ENCODE data around the gene ACBD6.

ACBD6 gene

GRCh38 chr1:180376800-180377199 is 125.6 kb downstream of the ACBD6 start:
- no peak for DNase-seq (ENCODE audit: extremely low read depth in 1 of 2, low read depth in 1 of 2)

- no peak for DNase-seq (ENCODE audit: extremely low read depth in 1 of 2, low read depth in 1 of 2)
These were observed 126.1 kb downstream of the ACBD6 start for GRCh38 chr1:180376253-180376652.

GRCh38 chr1:180372728-180373127 is 129.6 kb downstream of the ACBD6 start:
- no peak for DNase-seq (ENCODE audit: extremely low read depth in 1 of 2, low read depth in 1 of 2)

GRCh38 chr1:180370597-180370996 is 131.8 kb downstream of the ACBD6 start:
- DNase-seq (ENCODE audit: extremely low read depth in 1 of 2, low read depth in 1 of 2): no peak

GRCh38 chr1:180370188-180370587 is 132.2 kb downstream of the ACBD6 start:
- DNase-seq (ENCODE audit: extremely low read depth in 1 of 2, low read depth in 1 of 2): no peak

- DNase-seq (ENCODE audit: extremely low read depth in 1 of 2, low read depth in 1 of 2): no peak
These were observed 133.3 kb downstream of the ACBD6 start for GRCh38 chr1:180369061-180369460.

GRCh38 chr1:180366371-180367068 is 135.9 kb downstream of the ACBD6 start:
- no peak for DNase-seq (ENCODE audit: extremely low read depth in 1 of 2, low read depth in 1 of 2)

- no peak for DNase-seq (ENCODE audit: extremely low read depth in 1 of 2, low read depth in 1 of 2)
These were observed 137.3 kb downstream of the ACBD6 start for GRCh38 chr1:180365039-180365438.

- no peak for DNase-seq (ENCODE audit: extremely low read depth in 1 of 2, low read depth in 1 of 2)
These were observed 139.0 kb downstream of the ACBD6 start for GRCh38 chr1:180363246-180363995.

GRCh38 chr1:180360333-180361075 is 141.9 kb downstream of the ACBD6 start:
- DNase-seq (ENCODE audit: extremely low read depth in 1 of 2, low read depth in 1 of 2): no peak

GRCh38 chr1:180358649-180359048 is 143.7 kb downstream of the ACBD6 start:
- no peak for DNase-seq (ENCODE audit: extremely low read depth in 1 of 2, low read depth in 1 of 2)

- no peak for DNase-seq (ENCODE audit: extremely low read depth in 1 of 2, low read depth in 1 of 2)
These were observed 148.4 kb downstream of the ACBD6 start for GRCh38 chr1:180353945-180354344.

- DNase-seq (ENCODE audit: extremely low read depth in 1 of 2, low read depth in 1 of 2): no peak
These were observed 149.8 kb downstream of the ACBD6 start for GRCh38 chr1:180352588-180352987.

- DNase-seq (ENCODE audit: extremely low read depth in 1 of 2, low read depth in 1 of 2): no peak
These were observed 150.4 kb downstream of the ACBD6 start for GRCh38 chr1:180352021-180352420.

- no peak for DNase-seq (ENCODE audit: extremely low read depth in 1 of 2, low read depth in 1 of 2)
These were observed 157.2 kb downstream of the ACBD6 start for GRCh38 chr1:180345148-180345547.

GRCh38 chr1:180343921-180344769 is 158.2 kb downstream of the ACBD6 start:
- no peak for DNase-seq (ENCODE audit: extremely low read depth in 1 of 2, low read depth in 1 of 2)

- no peak for DNase-seq (ENCODE audit: extremely low read depth in 1 of 2, low read depth in 1 of 2)
These were observed 175.3 kb downstream of the ACBD6 start for GRCh38 chr1:180327089-180327488.

GRCh38 chr1:180312926-180313325 is 189.5 kb downstream of the ACBD6 start:
- DNase-seq (ENCODE audit: extremely low read depth in 1 of 2, low read depth in 1 of 2): no peak

- DNase-seq (ENCODE audit: extremely low read depth in 1 of 2, low read depth in 1 of 2): no peak
These were observed 191.2 kb downstream of the ACBD6 start for GRCh38 chr1:180311011-180311730.

GRCh38 chr1:180310095-180310494 is 192.3 kb downstream of the ACBD6 start:
- DNase-seq (ENCODE audit: extremely low read depth in 1 of 2, low read depth in 1 of 2): no peak

All from activated CD8-positive, alpha-beta memory T cell treated with anti-CD3 and anti-CD28 coated beads for 1 hour (primary cell).